Endothelial cell (in vitro differentiated cells): ENCODE results near the gene C1orf105. TPM values are rescaled to one million over a fixed set of nuclear protein-coding genes. Genes with fewer than 3 reads are reported as not detected.

ENCODE experiments used
- DNase-seq: peaks from one replicate; pipeline ENCODE4 v3.0.0; 2021; ENCODE audit warnings: low spot score
- H3K27ac Mint-ChIP-seq: one replicate; pipeline ENCODE4 v1.8.0; 2021; ENCODE audit warnings: mixed read lengths, inconsistent platforms; ENCODE audit not compliant: unreplicated experiment
- H3K27me3 Mint-ChIP-seq: one replicate; pipeline ENCODE4 v1.8.0; 2021; ENCODE audit warnings: mild to moderate bottlenecking, moderate library complexity, mixed read lengths, inconsistent platforms; ENCODE audit not compliant: unreplicated experiment
- H3K36me3 Mint-ChIP-seq: one replicate; pipeline ENCODE4 v1.8.0; 2021; ENCODE audit warnings: mild to moderate bottlenecking, low read depth, mixed read lengths, inconsistent platforms; ENCODE audit not compliant: unreplicated experiment
- H3K4me1 Mint-ChIP-seq: one replicate; pipeline ENCODE4 v1.8.0; 2021; ENCODE audit warnings: mild to moderate bottlenecking, mixed read lengths, inconsistent platforms; ENCODE audit not compliant: unreplicated experiment
- H3K4me3 Mint-ChIP-seq: one replicate; pipeline ENCODE4 v1.8.0; 2021; ENCODE audit warnings: mild to moderate bottlenecking, mixed read lengths, inconsistent platforms; ENCODE audit not compliant: unreplicated experiment
- H3K9me3 Mint-ChIP-seq: one replicate; pipeline ENCODE4 v1.8.0; 2021; ENCODE audit warnings: mixed read lengths, inconsistent platforms; ENCODE audit not compliant: unreplicated experiment
- CTCF ChIP-seq: fragments of 200-600 bp; sonication (generic); IDR thresholded peaks from one replicate; pipeline ENCODE4 v1.5.0; 2021; ENCODE audit warnings: antibody characterized with exemption; ENCODE audit not compliant: unreplicated experiment
- total RNA-seq: library from RNA; stranded (reverse); fragmentation: NEBNext Ultra II Directional; extraction: Animal tissue kit (Norgen Biotek cat#: 25700); gene quantifications from one replicate; pipeline ENCODE4 v1.2.1, GENCODE V29; 2021; ENCODE audit not compliant: unreplicated experiment

C1orf105 gene
- total RNA-seq, 1 donor from 2014 or later, result 0.85 TPM

GRCh38 chr1:172442404-172442803 lies 21.9 kb downstream of the C1orf105 start:
- H3K4me3 Mint-ChIP-seq, result peak overlapping the region; percentile 38
- no peak overlapping the region for H3K27ac Mint-ChIP-seq
- H3K27me3 Mint-ChIP-seq, result peaks cover 2% of the 10 kb centered on the region
- H3K36me3 Mint-ChIP-seq, result peaks cover 17% of the 10 kb centered on the region
- DNase-seq, result no peak
- peaks cover 22% of the 10 kb centered on the region for H3K4me1 Mint-ChIP-seq
- no peaks in the 10 kb centered on the region for H3K9me3 Mint-ChIP-seq
- no peak for TF ChIP-seq CTCF

DNA sequence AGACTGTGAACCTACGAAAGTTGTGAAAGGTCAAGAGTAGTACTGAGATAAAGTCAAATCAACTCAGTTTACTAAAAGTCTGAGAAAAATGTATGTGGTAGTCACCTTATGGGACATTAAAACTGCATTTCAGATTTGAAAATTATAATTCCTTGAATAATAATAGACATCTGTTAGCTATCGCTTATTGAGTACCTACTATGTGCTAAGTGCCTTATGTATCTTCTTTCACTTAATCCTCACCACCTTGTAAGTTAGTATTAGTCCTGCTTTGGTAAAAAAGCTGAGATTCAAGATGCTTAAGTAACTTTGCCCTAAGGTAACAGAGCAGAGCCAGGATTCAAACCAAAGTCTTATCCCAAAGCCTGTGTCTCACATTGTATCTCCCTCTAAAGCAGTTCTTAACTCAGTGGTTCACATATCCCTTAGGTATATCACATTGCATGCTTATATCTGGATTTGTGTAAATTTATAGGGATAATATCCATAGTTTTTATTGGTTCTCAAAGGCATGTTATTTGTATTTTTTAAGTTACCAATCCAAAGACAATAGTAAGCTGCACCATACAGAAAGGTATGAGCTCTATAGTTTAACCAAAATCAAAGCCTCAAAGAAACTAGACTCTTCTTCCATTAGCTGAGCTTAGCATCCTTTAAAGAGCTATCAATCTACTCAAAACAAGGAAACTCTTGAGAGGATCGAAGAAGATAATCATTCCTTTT lies 22.5 kb downstream of the C1orf105 start:
- no peaks in the 10 kb centered on the region for H3K9me3 Mint-ChIP-seq
- H3K4me1 Mint-ChIP-seq, result peaks cover 26% of the 10 kb centered on the region
- H3K27ac Mint-ChIP-seq, result peak overlapping the region; percentile 74
- H3K4me3 Mint-ChIP-seq, result peak overlapping the region; percentile 95
- DNase-seq, result no peak
- peaks cover 17% of the 10 kb centered on the region for H3K36me3 Mint-ChIP-seq
- peaks cover 2% of the 10 kb centered on the region for H3K27me3 Mint-ChIP-seq
- TF ChIP-seq CTCF, result no peak

DNA sequence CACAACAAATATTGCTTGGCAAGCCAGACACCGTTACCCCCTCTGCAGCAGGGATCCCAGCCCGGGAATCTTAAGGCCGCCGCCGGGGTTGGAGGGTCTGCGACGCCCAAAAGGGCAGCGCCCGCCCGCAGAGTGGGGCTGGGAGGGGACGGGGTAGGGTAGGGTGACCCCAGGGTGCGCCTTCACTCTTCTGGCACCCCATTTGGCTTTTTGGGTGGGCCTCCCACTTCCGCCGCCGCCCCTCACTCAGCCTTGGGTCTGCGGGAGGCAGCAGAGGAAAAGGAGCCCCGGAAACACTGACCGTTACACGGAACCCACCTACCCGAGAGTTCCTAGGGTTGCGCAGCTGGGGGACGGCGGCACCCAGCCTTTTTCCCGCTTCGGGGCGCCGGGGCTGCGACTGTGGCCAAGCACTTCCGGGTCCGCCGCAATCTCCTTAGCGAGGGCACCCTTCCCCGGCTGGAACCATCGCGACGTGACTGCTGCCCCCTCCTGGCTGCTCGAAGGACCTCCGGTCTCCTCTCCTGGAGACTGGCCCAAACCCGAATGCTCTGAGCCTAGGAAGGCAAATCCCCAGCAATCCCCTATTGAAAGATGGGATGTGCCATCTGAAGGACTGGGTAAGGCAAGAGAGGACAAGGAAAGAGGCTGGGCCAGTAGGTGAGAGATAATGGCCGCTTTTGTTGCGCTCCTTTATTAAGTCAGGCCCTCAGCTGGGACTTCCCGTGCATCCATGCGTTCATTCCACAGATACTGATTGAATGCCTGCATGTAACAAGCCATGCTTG lies 23.4 kb downstream of the C1orf105 start, which contains the start of gene PIGC:
Gene PIGC, minus strand, starts transcription at position 404 of the 788 bp plus-strand sequence. CDS start 1,447 bp downstream, outside the sequence.
- peak within 1 kb of the TSS; percentile 74 for H3K27ac Mint-ChIP-seq
- H3K27me3 Mint-ChIP-seq, result peaks cover 2% of the 10 kb centered on the region
- DNase-seq, result peak; percentile 87
- peak within 1 kb of the TSS; percentile 95 for H3K4me3 Mint-ChIP-seq
- no peaks in the 10 kb centered on the region for H3K9me3 Mint-ChIP-seq
- H3K4me1 Mint-ChIP-seq, result peaks cover 34% of the 10 kb centered on the region
- H3K36me3 Mint-ChIP-seq, result peaks cover 17% of the 10 kb centered on the region
- peak; percentile 79 for TF ChIP-seq CTCF

DNA sequence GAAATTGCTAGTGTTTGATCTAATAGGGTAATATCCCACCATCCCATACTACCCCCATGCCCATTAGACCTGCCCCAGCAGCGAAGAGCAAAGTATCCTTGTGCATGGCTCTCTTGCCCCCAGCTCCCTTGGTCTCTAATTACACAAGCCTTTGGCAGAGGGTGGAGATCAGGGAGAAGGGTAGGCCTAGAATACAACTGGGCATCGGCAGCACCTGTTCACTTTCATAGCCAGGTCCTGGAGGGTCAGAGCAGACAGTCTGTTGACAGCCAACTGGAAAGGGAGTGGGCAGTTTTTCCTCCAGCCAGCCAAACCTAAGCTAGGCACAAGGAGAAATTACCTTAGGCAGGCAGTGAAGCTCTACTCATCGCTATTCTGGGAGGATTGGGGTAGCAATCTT lies 26.1 kb downstream of the C1orf105 start:
- Mint-ChIP-seq H3K27ac (no peak overlapping the region), H3K9me3 (no peaks in the 10 kb centered on the region), H3K4me1 (peaks cover 50% of the 10 kb centered on the region), H3K36me3 (peaks cover 11% of the 10 kb centered on the region), H3K4me3 (no peak overlapping the region), H3K27me3 (peaks cover 2% of the 10 kb centered on the region)
- no peak for TF ChIP-seq CTCF
- DNase-seq, result no peak

DNA sequence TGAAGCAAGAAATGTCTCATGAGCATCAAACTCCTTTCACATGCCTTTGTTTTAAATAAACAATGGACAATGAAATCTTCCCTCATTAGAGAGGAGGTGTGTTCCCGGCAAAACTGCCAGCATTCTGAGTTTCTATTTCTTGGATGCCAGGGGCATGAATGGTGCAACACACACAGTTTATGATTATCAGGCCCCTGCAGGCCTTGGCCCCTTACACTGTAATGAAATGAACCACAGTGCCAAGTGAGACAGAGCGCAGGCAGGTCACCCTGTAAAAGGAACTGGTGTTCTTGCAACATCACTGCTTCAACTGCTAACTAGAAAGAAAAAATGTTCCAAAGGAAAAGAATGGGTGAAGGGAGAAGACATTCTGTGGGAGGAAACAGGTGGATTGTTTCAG lies 27.2 kb downstream of the C1orf105 start:
- no peak for TF ChIP-seq CTCF
- peaks cover 48% of the 10 kb centered on the region for H3K4me1 Mint-ChIP-seq
- no peak for DNase-seq
- peaks cover 2% of the 10 kb centered on the region for H3K27me3 Mint-ChIP-seq
- no peaks in the 10 kb centered on the region for H3K9me3 Mint-ChIP-seq
- H3K36me3 Mint-ChIP-seq, result no peaks in the 10 kb centered on the region
- H3K4me3 Mint-ChIP-seq, result no peak overlapping the region
- H3K27ac Mint-ChIP-seq, result no peak overlapping the region
